GM12872 (cell line): ENCODE data around the gene CAP2.

Source experiments
- TF ChIP-seq, protein P1 (sequence below): IDR thresholded peaks from 3 replicates; pipeline ENCODE4 v1.5.1; 2011; ENCODE audit warnings: low read depth, mild to moderate bottlenecking, low read length, moderate library complexity; ENCODE audit not compliant: insufficient read depth

CAP2 gene

DNA sequence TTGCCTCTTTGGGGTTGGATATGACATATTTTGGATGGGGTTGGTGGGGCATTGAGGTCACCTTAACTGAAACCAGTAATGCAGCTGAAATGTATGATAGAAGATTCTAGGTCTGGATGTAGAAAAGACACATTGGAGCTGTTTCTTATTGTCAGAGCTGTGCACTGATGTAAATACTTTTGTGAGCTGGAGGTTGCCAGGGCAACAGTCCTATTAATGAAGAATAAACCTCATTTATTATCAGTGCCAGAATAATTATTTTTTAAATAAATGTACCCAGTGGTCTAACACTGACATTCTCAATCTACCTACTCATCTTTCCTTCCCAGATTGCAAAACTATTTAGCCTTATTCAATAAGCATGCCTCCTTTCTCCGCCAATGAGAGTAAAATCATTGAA is 57.0 kb downstream of the CAP2 start:
- TF ChIP-seq, protein P1, sequence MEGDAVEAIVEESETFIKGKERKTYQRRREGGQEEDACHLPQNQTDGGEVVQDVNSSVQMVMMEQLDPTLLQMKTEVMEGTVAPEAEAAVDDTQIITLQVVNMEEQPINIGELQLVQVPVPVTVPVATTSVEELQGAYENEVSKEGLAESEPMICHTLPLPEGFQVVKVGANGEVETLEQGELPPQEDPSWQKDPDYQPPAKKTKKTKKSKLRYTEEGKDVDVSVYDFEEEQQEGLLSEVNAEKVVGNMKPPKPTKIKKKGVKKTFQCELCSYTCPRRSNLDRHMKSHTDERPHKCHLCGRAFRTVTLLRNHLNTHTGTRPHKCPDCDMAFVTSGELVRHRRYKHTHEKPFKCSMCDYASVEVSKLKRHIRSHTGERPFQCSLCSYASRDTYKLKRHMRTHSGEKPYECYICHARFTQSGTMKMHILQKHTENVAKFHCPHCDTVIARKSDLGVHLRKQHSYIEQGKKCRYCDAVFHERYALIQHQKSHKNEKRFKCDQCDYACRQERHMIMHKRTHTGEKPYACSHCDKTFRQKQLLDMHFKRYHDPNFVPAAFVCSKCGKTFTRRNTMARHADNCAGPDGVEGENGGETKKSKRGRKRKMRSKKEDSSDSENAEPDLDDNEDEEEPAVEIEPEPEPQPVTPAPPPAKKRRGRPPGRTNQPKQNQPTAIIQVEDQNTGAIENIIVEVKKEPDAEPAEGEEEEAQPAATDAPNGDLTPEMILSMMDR = no peak

DNA sequence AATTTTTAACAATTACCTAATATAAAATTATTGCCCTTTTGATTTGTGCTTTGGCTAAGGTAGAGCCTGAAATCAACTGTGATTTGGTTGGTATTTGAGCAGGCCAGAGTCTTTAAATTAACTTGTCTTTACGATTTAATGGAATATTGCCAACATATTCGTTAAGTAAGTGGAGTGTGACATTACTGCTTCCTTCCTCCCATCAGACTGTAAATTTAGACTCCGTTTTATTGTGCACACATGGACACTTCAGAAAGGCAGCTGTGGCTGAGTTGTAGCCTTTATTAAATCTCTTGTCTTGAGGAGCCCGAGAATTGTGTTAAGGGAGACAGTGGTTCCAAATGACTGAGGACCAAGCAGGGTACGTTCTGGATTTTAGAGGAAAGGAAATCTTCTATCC is 57.4 kb downstream of the CAP2 start:
- TF ChIP-seq, protein P1 = no peak

DNA sequence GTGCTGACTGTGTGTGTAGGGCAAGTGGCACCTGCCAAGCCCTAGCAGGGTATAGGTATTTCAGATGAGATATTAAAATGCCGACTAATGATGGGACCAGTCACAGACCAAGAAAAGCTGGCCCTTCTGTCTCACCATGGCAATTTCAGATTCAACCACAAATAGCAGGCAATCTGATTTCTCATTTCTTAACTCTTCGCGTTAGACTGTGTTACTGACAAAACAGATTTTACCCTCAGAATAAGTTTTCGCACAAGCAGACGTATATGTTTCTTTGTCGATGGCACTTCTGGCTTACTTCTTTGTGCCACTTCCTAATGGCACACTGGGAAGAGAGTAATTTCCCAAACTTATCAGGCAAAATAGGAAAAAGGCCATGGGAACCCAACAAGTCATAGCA is 58.7 kb downstream of the CAP2 start:
- TF ChIP-seq, protein P1 = no peak

DNA sequence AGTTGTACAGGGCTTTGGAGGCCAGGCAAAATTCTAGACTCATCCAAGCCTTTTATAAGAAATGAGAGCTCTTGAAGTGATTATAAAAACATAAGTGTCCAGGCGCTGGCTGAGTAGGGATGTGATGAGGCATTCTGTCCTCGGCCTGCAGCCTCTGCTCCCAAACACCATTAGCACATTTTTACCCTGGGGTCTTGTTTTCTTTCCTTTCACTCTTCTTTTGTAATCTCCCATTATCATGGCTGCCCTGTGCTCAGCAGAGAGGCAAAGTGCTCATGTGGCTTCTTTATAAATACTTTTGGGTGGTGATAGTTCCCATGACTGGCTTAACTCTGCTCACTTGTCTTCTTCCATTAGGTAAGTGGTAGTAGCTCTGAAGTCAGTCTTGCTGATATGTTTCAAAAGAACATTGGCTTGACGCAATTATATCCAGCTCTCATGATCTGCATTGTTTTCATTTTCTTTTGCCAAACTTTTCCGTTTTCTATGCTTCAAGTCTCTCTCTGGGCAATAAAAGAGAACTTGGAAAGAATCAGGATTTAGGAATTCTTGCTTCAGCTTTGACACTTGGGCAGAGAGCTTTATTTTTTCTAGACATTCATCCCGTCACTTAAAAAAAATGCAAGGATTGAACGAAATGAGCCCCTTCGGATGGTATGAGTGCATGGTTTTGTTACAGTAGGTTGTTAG is 61.1 kb downstream of the CAP2 start:
- TF ChIP-seq, protein P1 = no peak

DNA sequence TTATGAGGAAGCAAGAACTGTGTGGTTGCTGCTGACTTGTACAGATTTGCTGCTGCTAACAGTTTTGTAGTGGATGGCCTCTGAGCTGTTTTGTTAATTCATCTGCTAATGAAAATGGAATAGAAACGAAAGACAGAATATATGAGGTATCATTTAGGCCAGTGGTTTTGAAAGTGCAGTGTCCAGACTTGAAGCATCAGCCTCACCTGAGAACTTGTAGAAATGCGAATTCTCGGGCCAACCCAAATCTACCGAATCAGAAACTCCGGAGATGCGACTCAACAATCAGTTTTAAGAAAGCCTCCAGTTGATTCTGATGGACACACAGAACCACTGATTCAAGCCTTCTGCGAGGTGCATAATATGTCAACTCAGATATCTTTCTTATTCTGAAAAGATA is 62.5 kb downstream of the CAP2 start:
- TF ChIP-seq, protein P1 = no peak

DNA sequence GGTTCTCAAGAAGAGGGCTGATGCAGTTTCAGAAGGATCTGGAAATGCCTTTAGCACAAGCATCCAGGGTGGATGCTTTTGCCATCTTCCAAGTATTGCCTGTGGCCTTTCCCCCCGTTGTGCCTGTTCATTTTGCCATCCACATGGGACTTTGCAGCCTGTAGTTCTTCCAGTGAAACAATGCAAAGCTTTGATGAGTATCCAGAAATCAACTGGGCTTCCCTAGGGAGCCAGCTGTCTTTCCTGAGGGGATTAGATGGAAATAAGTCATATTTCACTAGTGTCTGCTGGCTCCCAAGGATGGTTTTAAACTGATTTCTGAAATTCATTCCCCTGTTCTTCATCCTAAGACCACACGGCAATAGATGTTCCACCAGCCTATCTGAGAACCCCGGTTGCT is 63.3 kb downstream of the CAP2 start:
- TF ChIP-seq, protein P1 = no peak

DNA sequence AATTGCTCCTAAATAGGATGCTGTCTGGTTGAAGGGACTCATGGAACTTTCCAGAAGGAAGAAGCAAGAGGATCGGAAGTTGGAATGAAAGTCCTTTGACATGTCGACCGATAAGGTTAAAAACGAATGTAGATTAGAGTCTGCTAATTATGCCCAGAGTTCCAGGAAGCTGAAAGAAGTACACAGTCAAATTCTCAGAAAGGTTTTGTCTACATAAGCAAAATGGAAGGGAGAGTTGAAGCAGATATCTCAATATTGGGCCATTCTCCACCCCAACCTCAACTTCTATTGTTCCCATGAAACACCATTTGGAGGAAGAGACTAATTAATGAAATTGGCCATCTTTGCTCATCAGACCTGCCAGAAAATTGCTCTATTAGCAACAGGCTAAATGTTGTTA is 64.0 kb downstream of the CAP2 start:
- TF ChIP-seq, protein P1 = no peak
